ENCODE measurements around the gene RNU6-7.

The RNU6-7 gene

GRCh38 chr14:32205984-32206383 lies 4.1 kb downstream of the RNU6-7 start:
- no peak for DNase-seq

GRCh38 chr14:32206552-32206951 lies 4.7 kb downstream of the RNU6-7 start:
- DNase-seq, result no peak

- no peak for DNase-seq
Measured at GRCh38 chr14:32208490-32208889, 6.6 kb downstream of the RNU6-7 start.

DNA sequence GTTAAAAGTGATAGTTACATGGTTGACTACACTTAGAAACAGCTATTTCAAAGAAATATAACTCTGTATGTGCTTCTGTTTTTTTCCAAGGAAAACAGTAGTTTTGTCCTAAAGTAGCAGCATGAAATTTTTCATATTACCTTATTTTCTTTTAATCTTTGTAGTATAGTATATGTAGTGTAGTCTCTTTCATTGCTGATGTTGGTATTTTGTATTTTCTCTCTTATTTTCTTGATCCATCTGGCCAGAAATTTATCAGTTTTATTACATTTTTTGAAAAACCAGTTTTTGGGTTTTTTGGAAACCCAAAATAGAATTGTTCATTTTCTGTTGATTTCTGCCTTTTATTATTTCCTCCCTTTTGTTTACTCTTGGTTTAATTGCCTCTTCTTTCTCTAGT lies 7.6 kb downstream of the RNU6-7 start:
- DNase-seq, result no peak

- DNase-seq, result no peak
Measured at GRCh38 chr14:32211068-32211404, 9.2 kb downstream of the RNU6-7 start.

DNA sequence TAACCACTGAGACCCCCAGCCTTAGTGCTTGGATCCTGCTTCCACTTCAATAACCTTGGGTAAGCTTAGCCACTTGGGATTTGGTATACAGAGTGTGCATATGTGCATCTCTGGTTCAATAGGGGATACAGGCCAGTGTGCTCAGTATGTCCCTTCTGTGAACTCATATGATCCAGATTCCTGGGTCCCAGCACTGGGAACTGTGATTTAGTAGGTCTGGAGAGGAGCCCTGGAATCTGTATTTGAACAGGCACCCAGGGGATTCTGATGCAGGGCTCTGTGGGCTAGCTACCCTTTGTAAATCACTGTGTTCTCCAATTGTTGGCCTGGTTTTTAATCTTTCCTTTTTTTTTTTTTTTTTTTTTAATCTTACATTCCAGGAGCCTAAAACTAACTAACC lies 11.0 kb downstream of the RNU6-7 start:
- no peak for DNase-seq

DNA sequence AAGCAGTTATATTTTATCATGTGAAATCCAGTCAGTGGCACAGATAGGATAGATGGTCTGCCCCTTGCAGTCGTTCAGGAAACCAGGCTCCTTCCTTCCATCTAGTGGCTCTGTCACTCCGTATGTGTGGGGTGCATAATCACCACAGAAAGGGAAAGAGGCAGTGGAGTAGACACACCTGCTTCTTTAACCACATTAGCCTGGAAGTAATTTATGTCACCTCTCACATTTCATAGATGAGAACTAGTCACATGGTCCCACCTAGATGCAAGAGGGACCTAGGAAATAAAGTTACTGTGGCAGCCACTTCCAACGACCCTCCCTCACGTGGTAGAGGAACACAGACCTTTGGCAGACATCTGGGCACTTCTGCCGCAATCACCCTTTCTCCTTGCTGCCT lies 15.5 kb downstream of the RNU6-7 start:
- peak; percentile 3 for DNase-seq

DNA sequence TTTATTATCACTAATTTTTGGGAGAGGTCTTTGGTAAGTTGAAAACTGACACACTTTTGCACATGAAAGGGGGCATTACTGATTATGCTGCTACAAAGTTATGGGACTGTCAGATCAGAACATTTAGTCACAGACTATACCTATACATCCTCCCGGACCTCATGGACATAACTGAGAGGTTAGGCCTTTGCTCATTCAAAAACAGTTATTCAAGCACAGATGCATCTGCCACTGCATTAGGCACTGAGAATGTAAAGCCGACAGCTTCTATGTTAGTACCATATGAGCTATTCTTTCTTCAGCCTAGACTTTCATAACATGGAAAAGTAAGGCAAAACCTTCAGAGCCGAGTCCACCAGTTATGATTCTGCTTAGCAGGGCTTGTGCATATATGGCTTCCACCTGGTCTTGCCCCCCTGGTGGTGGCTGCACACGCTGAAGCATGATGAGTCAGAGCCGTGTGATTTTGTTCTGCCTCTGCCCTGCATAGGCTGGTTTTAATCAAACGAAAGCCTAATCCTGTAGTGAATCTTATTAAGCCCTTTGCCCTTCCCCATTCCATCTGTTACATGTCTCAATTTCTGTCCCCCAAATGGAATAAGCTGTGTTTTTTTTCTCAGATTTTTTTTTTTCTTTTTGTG lies 23.0 kb downstream of the RNU6-7 start:
- DNase-seq, result no peak

DNA sequence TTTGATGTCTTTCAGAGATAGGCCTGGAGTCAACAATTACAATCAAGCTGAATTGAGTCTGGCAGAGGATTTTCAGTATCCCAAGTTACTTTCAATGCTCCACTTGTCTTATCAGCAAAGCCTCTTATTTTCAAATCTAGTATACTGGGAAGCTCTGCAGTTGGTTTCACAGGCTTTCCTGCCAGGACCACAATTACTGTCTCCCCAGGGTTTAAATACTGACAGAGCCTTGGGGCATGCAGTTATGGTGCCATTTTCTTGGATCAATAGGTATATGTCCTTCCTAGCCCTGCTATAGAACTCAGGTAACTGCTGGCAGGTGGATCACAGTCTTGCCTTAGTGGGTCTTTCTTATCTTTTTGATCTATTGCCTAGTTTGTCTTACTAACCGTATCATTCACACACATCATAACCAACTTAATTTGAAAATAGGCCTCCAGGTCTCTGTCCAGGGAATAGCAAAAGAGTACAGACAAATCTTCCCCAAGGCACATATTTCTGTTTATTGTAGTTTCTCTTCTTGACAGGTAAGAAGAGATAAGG lies 23.6 kb downstream of the RNU6-7 start:
- DNase-seq, result no peak

GRCh38 chr14:32226056-32226455 lies 24.2 kb downstream of the RNU6-7 start:
- no peak for DNase-seq

DNA sequence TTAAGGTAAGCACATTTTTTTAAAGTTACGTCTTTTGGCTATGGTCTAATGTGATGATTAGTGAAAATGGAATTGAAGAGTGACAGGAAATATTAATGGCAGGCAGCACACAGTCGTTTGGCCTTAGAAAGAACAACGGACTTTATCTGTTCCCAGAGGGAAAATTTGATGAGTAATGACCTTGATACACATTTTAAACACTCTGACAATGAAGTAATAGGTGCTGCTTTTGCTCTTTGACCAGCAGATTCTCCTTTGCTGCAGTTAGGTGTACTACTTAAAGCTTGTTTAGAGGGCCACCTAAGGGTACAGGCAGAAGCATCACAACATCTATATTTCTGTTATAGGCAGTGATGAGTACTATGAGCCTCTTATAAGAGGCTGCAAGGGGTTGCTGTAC lies 28.3 kb downstream of the RNU6-7 start:
- no peak for DNase-seq

GRCh38 chr14:32230695-32231280 lies 28.9 kb downstream of the RNU6-7 start:
- no peak for DNase-seq

GRCh38 chr14:32232481-32232880 lies 30.6 kb downstream of the RNU6-7 start:
- DNase-seq, result no peak

GRCh38 chr14:32233260-32233659 lies 31.4 kb downstream of the RNU6-7 start:
- DNase-seq, result no peak

DNA sequence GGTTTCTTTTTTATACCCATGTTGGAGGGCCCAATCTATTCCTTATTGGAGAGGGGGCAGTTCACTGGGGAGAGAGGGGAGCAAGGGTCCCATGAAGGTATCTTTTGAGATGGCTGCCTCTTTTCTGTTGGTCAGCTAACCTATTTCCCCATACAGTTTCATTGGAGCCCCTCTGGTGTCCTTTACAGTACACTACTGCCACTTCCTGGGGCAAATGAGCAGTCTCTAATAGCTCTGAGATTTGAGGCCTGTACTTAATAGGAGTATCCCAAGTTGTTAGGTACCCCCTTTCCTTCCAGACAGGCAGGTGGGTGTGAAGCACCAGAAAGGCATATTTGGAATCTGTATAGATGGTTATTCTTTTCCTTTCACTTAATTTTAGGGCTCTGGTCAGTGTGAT lies 42.6 kb downstream of the RNU6-7 start:
- no peak for DNase-seq

DNA sequence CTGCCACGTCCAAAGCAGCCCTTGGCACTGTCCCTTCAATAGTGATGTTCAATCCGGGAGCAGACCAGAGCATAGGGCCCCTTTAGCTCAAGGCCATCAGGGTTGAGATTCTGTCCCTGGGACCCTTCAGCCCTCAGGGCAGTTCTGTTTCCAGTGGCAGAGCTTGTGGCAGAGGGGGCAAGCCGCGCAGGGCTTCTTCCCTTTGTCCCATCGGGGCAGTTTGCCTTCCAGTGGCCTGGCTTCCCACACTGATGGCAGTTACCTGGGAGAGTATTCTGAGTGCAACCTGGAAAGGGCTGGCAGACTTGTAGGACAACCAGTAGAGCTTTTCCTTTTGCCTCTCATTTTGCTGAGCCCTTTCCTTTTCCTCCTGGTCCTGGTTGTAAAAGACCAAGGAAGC lies 44.9 kb downstream of the RNU6-7 start:
- no peak for DNase-seq

GRCh38 chr14:32249371-32249770 lies 47.5 kb downstream of the RNU6-7 start:
- DNase-seq, result no peak

- DNase-seq, result no peak
Measured at GRCh38 chr14:32249780-32250179, 47.9 kb downstream of the RNU6-7 start.

- no peak for DNase-seq
Measured at GRCh38 chr14:32250681-32251080, 48.8 kb downstream of the RNU6-7 start.

GRCh38 chr14:32251530-32251929 lies 49.7 kb downstream of the RNU6-7 start:
- no peak for DNase-seq
